Esophagus muscularis mucosa (tissue), 3 donors: ENCODE results near the gene PTPRD.

Source experiments
- POLR2A ChIP-seq: fragments of 450-650 bp; IDR thresholded peaks from one replicate; pipeline ENCODE4 v1.6.1; 2017; ENCODE audit warnings: antibody characterized with exemption, moderate library complexity, mild to moderate bottlenecking, low read depth
- POLR2AphosphoS5 ChIP-seq, 2 donors: sonication (generic); formaldehyde crosslinking; IDR thresholded peaks; one replicate each; pipeline ENCODE4 v1.6.1; 2017; ENCODE audit warnings: antibody characterized with exemption in 2 of 2
- TF ChIP-seq, protein P1 (sequence below), 3 experiments: fragments of 200-600 bp in 2 of 3; fragments of 450-650 bp in 1 of 3; sonication (generic) in 2 of 3; IDR thresholded peaks; one replicate each; pipeline ENCODE4 v1.5.1; 2017 to 2019; ENCODE audit warnings: antibody characterized with exemption in 3 of 3, mild to moderate bottlenecking in 2 of 3, moderate library complexity in 1 of 3

DNA sequence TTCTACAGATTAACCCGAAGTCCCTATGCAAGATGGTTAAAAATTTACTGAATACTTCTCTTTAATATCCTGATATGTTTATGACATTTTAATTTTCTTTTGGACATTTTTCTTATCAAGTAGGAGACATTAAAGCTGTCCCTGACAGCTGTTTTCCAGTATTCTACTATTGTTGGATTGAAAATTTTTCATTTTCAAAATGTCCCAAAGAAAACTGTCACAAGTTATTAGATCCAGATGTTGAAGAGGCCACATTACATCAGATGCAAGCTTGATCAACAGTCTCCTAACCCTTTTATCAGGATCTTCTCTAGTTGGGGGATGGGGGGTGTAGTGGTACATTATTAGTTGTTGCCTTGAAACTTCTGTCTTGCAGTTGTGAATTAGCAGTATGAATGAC lies 1410.5 kb downstream of the PTPRD start:
- TF ChIP-seq, protein P1, sequence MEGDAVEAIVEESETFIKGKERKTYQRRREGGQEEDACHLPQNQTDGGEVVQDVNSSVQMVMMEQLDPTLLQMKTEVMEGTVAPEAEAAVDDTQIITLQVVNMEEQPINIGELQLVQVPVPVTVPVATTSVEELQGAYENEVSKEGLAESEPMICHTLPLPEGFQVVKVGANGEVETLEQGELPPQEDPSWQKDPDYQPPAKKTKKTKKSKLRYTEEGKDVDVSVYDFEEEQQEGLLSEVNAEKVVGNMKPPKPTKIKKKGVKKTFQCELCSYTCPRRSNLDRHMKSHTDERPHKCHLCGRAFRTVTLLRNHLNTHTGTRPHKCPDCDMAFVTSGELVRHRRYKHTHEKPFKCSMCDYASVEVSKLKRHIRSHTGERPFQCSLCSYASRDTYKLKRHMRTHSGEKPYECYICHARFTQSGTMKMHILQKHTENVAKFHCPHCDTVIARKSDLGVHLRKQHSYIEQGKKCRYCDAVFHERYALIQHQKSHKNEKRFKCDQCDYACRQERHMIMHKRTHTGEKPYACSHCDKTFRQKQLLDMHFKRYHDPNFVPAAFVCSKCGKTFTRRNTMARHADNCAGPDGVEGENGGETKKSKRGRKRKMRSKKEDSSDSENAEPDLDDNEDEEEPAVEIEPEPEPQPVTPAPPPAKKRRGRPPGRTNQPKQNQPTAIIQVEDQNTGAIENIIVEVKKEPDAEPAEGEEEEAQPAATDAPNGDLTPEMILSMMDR (IDR thresholded peaks at IDR 0.05), result no peak
- TF ChIP-seq POLR2AphosphoS5 (IDR thresholded peaks at IDR 0.05) (no peak), POLR2A (no peak)
